Measurements from ENCODE around the gene ADGRG6.
"Not testable (repeated sequence)": the region's sequence is repeated elsewhere in the genome, so short reads cannot be mapped to it uniquely, and the experiment has no call there.

Gene ADGRG6

DNA sequence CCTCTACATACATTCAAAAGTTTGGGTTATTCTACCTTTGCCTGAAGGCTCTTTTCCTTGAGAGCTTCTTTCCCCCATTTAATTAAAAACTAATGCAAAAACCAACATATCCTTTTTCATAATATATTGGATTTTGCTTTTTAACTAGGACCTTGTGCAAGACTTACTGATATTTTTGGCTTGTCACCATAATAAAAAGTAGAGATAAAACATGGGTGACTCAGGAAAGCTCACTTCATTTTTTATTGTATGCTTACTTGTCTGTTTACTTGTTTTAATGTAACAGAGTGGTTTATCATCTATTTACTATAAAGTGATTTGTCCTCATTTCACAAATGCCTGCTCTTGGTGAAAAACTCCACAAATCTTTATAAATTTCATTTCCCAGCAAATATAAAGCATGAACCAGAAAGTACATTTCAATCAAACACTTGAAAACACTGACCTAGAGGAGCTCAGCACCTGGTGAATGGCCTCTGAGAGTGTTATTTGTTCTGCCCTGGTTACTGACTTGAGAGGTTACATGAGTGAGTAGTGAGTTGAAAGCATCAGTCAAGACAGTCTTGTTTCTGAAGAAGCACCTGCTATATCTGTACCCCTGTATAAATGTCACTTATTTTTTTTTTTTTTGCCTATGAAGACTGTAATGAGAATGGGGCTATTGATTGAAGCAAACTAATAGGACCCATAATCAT is 20.8 kb downstream of the ADGRG6 start:
- DNase-seq, result no peak

DNA sequence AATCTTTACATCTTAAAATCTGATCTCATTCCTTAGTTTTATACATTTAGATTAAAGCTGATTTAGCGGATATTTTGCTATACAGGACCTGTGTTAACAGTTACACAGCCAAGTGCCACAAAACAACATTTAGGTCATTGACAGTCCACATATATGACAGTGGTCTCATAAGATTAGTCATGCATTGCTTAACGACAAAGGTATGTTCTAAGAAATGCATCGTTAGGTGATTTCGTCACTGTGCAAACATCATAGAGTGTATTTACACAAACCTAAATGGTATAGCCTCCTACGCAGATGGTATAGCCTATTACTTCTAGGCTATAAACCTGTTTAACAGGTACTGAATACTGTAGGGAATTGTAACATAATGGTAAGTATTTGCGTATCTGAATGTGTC is 21.6 kb downstream of the ADGRG6 start:
- DNase-seq, result no peak

GRCh38 chr6:142324111-142324510 is 22.3 kb downstream of the ADGRG6 start:
- no peak for DNase-seq

DNA sequence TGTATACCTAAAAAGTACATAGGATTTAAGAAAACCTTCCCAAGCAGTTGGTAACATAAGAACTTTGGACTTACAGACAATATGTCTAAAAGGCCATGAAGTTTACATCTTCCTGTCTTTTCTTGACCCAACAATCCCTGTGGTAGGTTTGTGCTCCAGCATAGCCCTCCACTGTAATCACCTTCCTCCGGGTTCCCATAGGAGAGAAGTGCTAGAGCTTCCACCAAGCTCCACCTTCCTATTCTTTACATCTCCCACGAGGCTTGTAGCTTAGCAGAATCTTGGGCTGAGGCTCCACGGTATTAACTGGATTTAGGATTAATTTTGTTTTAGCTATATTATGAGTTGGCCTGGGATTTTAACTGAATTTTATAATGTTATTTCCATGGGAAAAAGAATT is 23.3 kb downstream of the ADGRG6 start:
- no peak for DNase-seq

DNA sequence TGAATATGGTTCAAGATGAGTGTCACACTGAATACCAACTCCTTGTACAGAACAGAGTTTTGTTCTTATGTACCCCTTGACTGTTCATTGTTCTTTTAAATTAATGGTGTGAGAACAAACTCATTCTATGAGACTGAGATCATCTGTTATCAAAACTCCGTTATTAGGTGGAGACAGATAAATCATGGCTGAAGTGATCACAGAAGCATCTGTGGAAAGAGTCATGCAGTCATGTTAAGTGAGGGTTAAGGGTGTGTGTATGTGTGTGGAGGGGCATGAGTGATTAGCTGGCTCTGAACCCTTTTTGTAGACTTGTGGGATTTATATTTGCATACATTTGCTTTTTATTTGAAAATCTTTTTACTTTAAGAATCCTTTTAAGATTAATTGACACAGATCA is 24.7 kb downstream of the ADGRG6 start:
- DNase-seq, result no peak

DNA sequence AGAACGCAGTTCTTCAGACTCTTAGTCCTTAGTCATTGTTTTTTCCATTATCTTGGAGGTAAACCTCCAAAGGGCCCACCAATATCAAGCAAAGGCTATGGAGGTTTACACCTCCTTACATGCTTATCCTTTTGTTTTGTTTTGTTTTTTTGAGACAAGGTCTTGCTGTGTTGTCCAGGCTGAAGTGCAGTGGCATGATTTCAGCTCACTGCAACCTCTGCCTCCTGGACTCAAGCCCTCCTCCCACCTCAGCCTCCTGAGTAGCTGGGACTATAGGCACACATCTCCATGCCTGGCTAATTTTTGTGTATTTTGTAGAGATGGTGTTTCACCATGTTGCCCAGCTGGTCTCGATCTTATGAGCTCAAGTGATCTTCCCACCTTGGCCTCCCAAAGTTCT is 26.3 kb downstream of the ADGRG6 start:
- no peak for DNase-seq

- DNase-seq, result no peak
Observed at GRCh38 chr6:142329486-142330113, 27.8 kb downstream of the ADGRG6 start.

DNA sequence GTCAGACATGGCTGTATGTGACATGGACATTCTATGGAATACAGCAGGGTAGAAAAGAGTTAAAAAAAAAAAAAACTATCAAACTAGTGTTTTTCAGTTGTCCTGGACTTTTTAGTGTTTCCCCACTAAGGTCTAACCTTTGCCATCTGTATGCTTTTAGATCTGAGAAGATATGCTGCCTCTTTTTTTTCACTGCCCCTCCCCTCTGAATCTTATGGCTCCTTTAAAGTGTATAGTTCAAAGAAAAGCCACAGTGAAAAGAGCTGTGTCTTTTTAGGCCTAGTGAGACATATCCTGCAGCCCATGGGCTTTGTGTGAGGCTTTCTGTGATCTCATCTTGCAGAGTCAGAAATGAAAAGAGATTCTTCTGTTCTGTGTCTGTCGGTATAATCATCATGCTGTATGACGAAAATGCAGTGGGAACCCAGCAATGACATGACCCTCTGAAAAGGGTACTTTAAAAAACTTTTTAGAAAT is 29.3 kb downstream of the ADGRG6 start:
- DNase-seq, result peak; percentile 24

DNA sequence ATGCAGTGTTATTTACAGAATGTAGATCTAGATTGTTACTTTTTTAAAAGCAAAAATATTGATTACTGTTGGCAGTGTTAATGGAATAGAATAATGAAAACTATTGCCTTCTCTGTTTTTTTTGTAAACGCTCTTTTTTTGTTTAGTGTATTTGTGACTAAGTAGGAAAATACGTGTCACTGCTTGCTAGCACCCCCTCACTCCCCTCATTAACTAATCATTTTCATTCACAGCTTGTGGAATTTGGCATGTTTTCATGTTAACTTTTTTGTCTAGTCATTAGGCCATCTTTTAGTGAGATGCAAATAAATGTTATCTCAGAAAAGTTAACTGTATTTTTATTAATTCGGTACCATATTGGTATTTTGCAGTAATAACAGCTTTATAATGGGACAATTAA is 29.8 kb downstream of the ADGRG6 start:
- DNase-seq, result no peak

DNA sequence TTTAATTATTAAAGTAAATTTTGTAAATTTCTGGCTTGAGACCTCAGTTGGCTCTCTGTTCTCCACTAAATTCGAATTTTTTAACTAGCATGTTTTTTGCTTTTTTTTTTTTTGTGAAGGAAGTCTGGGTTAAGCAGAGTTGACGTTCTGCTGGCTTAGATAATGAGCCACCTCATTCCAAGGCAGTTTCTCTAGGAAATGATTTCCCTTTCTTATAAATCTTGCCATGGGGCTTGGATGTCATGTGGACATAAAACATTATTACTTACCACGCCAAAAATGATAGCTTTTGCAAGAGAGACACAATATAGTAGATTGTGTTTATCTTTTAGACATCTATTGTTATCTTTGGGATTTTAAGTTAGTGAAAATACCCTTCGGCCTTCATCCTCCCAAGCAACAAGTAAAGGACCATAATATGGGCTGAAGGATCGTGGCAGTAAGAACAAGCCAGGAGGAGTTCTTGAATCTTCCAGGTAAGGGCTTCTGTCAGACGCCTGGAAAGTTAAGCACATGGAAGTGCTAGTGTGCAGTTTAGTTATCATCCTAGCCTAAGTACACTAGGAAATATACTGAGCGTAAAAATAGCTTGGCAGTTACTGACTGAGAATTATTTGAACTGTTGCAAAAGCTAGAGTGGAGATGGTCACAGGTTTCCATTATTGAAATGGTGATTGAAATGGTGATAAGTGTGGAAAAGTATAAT is 30.7 kb downstream of the ADGRG6 start:
- DNase-seq, result no peak

DNA sequence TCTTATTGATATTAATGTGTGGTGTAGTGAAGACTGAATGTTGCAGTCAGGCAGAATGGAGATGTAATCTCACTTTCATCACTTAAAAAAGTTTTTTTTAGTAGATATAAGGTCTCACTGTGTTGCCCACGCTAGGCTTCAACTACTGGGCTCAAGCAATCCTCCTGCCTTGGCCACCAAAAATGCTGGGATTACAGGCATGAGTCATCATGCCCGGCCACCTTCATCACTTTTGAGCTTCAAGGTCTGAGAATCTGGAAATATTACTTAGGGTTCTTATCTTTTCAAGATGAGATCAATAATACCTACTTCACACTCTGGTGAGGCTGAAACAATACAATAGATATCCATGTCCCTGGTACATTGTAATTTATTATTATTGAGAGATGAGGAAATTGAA is 31.6 kb downstream of the ADGRG6 start:
- no peak for DNase-seq

DNA sequence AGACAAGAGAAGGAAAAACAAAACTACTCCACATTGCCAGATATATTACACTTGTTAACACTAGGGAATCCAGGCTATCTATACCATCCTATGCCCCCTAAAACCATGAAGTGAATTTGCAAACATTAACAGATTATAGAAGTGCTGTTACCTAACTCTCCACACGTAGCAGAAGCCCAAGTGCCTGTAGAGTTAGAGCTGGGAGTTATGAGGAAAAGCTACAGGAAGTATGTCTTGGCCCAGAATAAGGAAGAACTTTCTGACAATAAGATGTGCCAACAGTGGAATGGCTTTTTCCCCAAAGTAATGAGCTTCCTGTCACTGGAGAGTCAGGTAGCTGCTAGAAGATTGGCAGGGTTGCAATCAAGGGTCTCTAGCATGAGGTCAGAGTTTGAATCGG is 32.5 kb downstream of the ADGRG6 start:
- DNase-seq, result no peak

DNA sequence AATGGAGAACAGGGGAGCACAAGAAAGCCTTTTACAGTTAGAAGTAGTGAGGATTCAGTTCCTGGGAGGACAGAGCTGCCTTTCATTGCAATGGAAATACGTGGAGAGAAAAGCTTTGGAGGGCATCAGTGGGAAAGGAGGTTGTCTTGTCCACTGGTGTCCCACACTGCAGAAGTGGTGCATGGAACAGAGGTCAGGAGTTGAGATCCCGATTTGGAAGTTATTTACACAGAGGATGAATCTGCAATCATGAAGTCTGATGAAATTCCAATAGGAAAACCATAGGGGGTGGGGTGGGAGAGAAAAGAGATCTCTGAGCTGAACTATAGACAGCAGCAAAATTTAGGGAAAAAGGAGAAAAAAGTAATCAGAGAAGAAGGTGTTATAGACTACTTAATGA is 33.6 kb downstream of the ADGRG6 start:
- DNase-seq, result no peak

DNA sequence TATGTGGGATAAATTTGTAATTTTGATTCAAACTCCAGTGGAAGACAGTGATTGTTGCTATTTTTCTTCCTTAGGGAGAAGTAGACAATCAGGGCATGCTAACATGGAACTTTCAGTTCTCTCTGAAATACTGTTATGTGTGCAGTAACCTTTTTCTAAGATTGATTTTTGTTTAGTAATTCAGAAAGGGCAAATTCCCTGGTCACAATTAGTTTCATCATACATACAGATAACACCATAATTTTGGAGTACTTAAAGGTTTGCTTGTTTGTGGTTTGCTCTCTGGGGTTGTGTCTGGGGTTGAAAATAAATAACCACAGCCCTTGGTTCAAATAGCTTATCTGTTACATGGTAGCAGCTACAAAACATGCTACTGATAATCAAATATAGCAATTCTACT is 34.4 kb downstream of the ADGRG6 start:
- no peak for DNase-seq

DNA sequence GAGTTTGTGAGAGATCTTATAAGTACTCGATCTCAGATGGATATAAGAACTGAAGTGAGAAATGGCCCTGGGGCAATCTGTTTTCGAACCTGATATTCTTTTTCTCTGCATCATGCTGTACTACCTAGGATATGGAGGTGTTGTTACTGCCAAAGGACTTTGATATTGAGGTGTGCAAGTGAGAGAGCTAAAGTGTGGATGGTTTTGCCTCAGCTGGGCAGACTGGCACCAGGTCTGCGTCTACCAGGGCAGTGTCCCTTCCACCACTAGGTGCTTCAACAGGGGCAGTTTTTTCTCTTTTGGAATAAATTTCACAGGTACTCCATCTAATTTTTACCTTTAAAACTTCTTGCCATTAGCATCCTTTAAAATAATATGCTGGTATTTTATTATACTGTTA is 35.0 kb downstream of the ADGRG6 start:
- DNase-seq, result no peak

GRCh38 chr6:142339113-142339512 is 37.3 kb downstream of the ADGRG6 start:
- no peak for DNase-seq

- no peak for DNase-seq
Observed at GRCh38 chr6:142339968-142340658, 38.3 kb downstream of the ADGRG6 start.

- no peak for DNase-seq
Observed at GRCh38 chr6:142341855-142342330, 40.1 kb downstream of the ADGRG6 start.

- no peak for DNase-seq
Observed at GRCh38 chr6:142342986-142343385, 41.2 kb downstream of the ADGRG6 start.

- no peak for DNase-seq
Observed at GRCh38 chr6:142343938-142344337, 42.1 kb downstream of the ADGRG6 start.

DNA sequence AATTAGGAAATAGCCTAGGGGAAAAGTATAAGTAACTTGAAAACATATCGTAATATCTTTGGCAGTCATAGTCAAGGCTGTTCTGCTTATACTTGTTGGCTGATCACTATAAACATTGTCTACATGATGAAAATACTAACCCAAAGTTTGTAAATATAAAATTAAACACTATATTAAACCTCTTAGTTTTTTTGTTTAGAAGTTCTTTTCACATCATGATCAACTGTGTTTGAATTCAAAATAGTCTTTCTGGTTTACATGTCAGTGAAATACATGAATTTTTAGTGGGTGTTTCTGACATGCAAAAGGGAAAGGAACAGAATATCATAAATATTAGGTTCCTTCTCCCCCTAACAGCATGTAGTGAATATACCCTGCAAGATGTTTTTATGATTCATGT is 43.5 kb downstream of the ADGRG6 start:
- no peak for DNase-seq

GRCh38 chr6:142346166-142346565 is 44.4 kb downstream of the ADGRG6 start:
- DNase-seq, result not testable (repeated sequence)

- no peak for DNase-seq
Observed at GRCh38 chr6:142349215-142349823, 47.5 kb downstream of the ADGRG6 start.

Data from stimulated activated CD8-positive, alpha-beta memory T cell treated with anti-CD3 and anti-CD28 coated beads, Interleukin-4, amount 100 ng/mL, for 48 hours (primary cell).